Measurements from ENCODE around the gene FRMD4A.

The FRMD4A gene

DNA sequence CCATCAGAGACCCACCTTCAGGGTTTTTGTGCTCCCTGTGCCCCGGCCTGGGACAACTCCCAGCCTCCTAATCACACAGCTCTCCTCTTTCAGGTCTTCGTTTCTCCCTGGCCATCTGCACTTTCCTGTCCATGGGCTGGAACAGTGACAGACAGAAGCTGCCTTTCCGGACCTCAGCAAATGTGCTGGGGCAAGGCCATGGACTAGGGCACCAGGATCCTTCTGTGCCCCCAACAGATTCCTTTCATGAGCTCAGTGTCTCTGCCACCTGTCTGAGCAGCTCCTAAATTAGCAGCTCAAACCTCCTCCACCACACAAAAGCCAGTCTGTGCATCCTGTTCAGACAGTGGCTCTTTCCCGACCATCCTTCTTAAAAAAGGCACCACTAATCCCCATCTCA, 41.9 kb upstream of the FRMD4A start:
- Mint-ChIP-seq H3K4me3 (peak overlapping the region; percentile 37 to 90 (median 81)), H3K9me3 (no peaks in the 10 kb centered on the region), H3K36me3 (ENCODE audit: low read depth) (no peaks in the 10 kb centered on the region), H3K27ac (peak overlapping the region; percentile 41 to 84 (median 73)), H3K4me1 (peaks cover 49% of the 10 kb centered on the region), H3K27me3 (ENCODE audit: low read depth) (peaks cover 14% of the 10 kb centered on the region)
- TF ChIP-seq, protein P1, sequence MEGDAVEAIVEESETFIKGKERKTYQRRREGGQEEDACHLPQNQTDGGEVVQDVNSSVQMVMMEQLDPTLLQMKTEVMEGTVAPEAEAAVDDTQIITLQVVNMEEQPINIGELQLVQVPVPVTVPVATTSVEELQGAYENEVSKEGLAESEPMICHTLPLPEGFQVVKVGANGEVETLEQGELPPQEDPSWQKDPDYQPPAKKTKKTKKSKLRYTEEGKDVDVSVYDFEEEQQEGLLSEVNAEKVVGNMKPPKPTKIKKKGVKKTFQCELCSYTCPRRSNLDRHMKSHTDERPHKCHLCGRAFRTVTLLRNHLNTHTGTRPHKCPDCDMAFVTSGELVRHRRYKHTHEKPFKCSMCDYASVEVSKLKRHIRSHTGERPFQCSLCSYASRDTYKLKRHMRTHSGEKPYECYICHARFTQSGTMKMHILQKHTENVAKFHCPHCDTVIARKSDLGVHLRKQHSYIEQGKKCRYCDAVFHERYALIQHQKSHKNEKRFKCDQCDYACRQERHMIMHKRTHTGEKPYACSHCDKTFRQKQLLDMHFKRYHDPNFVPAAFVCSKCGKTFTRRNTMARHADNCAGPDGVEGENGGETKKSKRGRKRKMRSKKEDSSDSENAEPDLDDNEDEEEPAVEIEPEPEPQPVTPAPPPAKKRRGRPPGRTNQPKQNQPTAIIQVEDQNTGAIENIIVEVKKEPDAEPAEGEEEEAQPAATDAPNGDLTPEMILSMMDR (IDR thresholded peaks at IDR 0.05; ENCODE audit: unreplicated experiment in 3 of 3): no peak

DNA sequence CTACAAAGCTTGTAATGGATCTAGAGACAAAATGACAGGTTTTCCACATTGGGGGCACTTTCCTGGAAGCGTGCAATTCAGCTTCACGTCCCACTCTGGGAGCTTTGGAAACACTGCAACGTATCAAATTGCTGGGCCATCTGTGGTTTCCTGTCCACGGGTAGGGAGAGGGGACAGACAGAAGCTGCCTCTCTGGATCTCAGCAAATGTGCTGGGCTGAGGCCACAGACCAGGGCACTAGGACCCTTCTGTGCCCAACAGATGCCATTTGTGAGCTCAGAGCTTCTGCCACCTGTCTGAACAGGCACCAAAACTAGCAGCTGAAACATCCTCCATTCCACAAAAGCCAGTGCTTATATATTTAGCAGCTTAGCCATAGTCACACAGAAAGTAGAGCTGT, 40.9 kb upstream of the FRMD4A start:
- no peaks in the 10 kb centered on the region for H3K9me3 Mint-ChIP-seq
- TF ChIP-seq, protein P1 (IDR thresholded peaks at IDR 0.05; ENCODE audit: unreplicated experiment in 3 of 3): no peak
- H3K27ac Mint-ChIP-seq: peak overlapping the region; percentile 41 to 73 (median 68)
- no peaks in the 10 kb centered on the region for H3K36me3 Mint-ChIP-seq (ENCODE audit: low read depth)
- H3K4me1 Mint-ChIP-seq: peaks cover 49% of the 10 kb centered on the region
- H3K27me3 Mint-ChIP-seq (ENCODE audit: low read depth): peaks cover 14% of the 10 kb centered on the region
- peak overlapping the region; percentile 33 to 90 (median 81) for H3K4me3 Mint-ChIP-seq

DNA sequence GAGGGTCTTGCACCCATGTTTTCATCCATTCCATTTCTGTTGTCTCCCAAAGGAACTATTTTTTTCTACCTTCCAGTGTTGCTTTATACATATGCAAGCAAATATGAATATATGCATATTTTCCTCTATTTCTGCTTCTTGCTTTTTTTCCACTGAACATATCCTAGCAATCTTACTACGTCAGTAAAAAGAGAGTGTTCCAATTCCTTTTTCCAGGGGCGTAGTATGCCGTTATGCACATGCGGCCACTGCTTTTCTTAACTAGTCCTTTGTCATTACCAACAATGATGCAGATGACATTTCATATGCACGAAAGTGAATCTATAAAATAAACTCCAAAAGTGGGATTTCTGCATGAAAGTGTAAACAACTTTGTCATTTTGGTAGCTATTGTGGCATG, 40.2 kb upstream of the FRMD4A start:
- Mint-ChIP-seq H3K36me3 (ENCODE audit: low read depth) (no peaks in the 10 kb centered on the region), H3K9me3 (no peaks in the 10 kb centered on the region), H3K27me3 (ENCODE audit: low read depth) (peaks cover 14% of the 10 kb centered on the region), H3K27ac (no peak overlapping the region), H3K4me3 (peak overlapping the region in 1 of 3 experiments; percentile 41), H3K4me1 (peaks cover 49% of the 10 kb centered on the region)
- TF ChIP-seq, protein P1 (IDR thresholded peaks at IDR 0.05; ENCODE audit: unreplicated experiment in 3 of 3): no peak

DNA sequence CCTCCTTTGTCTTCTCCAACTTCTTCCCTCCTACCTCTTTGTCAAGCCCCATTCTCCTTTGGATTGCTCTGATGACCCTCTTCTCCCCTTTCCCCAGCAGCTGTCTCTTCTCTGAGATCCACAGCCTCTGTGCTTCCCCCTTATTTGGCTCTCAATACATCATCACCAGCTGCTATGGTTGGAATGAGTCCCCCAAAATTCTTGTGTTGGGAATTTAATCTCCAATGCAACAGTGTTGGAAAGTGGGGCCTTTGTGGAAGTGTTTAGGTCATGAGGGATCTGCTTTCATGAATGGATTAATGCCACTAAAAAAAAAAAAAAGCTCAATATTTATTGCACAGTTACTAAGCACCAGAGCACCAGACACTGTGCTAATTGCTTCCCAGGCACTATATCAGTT, 39.2 kb upstream of the FRMD4A start:
- Mint-ChIP-seq H3K27ac (peak overlapping the region; percentile 25 to 72 (median 69)), H3K4me3 (peak overlapping the region in 1 of 3 experiments; percentile 6), H3K4me1 (peaks cover 44% of the 10 kb centered on the region), H3K9me3 (no peaks in the 10 kb centered on the region), H3K27me3 (ENCODE audit: low read depth) (peaks cover 18% of the 10 kb centered on the region), H3K36me3 (ENCODE audit: low read depth) (no peaks in the 10 kb centered on the region)
- TF ChIP-seq, protein P1 (IDR thresholded peaks at IDR 0.05; ENCODE audit: unreplicated experiment in 3 of 3): no peak

DNA sequence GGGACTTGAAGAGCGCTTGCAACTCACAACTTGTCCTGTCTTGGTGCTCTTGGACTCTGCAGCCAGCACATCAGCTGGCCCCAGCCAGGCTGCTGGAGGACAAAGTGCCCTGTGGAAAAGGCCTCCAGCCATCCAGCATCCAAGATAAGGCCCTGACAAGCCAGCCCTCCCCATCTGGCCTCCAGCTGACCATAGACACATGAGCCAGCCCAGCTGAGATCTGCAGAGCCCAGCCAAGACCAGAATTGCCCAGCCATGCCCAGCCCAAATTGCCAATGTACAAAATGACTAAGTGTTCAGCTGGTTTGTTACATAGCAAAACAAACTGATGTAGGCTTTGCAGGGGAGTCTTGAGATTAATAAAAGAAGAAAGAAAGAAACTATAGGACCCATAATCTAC, 36.0 kb upstream of the FRMD4A start:
- no peak overlapping the region for H3K27ac Mint-ChIP-seq
- H3K27me3 Mint-ChIP-seq (ENCODE audit: low read depth): peaks cover 23% of the 10 kb centered on the region
- peaks cover 31% of the 10 kb centered on the region for H3K4me1 Mint-ChIP-seq
- no peaks in the 10 kb centered on the region for H3K36me3 Mint-ChIP-seq (ENCODE audit: low read depth)
- TF ChIP-seq, protein P1 (IDR thresholded peaks at IDR 0.05; ENCODE audit: unreplicated experiment in 3 of 3): no peak
- no peak overlapping the region for H3K4me3 Mint-ChIP-seq
- no peaks in the 10 kb centered on the region for H3K9me3 Mint-ChIP-seq

DNA sequence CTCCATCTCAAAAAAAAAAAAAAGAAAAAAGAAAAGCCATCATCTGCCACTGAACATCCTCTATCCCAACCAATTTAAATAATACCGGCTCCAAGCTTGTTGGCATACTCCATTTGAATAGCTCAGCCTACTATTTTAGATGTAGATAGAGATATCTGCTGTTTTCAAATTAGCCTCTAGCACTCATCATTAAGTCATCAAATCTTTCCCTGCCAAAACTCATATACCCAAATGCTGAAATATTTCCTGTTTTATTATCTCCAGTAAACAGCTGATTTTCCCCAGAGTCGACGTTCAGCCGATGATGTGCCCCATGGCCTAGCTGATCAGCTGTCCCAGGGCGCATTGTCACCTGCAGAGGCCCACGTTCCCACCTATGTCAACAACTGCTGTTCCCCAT, 34.5 kb upstream of the FRMD4A start:
- no peak overlapping the region for H3K27ac Mint-ChIP-seq
- no peaks in the 10 kb centered on the region for H3K36me3 Mint-ChIP-seq (ENCODE audit: low read depth)
- peaks cover 18% of the 10 kb centered on the region for H3K4me1 Mint-ChIP-seq
- no peaks in the 10 kb centered on the region for H3K9me3 Mint-ChIP-seq
- H3K4me3 Mint-ChIP-seq: no peak overlapping the region
- TF ChIP-seq, protein P1 (IDR thresholded peaks at IDR 0.05; ENCODE audit: unreplicated experiment in 3 of 3): no peak
- H3K27me3 Mint-ChIP-seq (ENCODE audit: low read depth): peaks cover 20% of the 10 kb centered on the region

Measured in nephron (organoid).